Measurements from ENCODE around the gene BRIP1.

The BRIP1 gene

GRCh38 chr17:61644800-61645774 is 218.2 kb downstream of the BRIP1 start:
- FAIRE-seq (peak; percentile 9), DNase-seq (ENCODE audit: insufficient read length, low spot score) (no peak)

DNA sequence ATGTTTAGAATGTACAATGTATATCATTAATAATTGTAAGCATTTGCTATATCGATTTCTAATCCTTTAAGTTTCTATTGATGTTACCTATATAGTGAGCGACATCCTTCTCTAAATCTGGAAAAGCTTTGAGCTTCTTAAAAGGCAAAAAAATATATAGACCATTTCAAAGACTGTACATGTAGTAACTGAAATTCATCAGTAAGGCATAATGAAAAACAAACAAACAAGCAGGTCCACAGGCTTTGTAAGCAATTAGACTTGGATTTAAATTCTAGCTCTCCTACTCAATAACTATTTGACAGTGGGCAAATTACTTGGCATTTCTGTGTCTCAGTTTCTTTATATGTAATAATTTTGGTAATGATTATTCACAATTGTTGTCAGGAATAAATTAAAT is 220.6 kb downstream of the BRIP1 start:
- FAIRE-seq (no peak), DNase-seq (ENCODE audit: insufficient read length, low spot score) (no peak)

- FAIRE-seq (no peak), DNase-seq (ENCODE audit: insufficient read length, low spot score) (no peak)
Observed at GRCh38 chr17:61641715-61642114, 221.6 kb downstream of the BRIP1 start.

GRCh38 chr17:61641084-61641483 is 222.2 kb downstream of the BRIP1 start:
- FAIRE-seq = no peak
- no peak for DNase-seq (ENCODE audit: insufficient read length, low spot score)

DNA sequence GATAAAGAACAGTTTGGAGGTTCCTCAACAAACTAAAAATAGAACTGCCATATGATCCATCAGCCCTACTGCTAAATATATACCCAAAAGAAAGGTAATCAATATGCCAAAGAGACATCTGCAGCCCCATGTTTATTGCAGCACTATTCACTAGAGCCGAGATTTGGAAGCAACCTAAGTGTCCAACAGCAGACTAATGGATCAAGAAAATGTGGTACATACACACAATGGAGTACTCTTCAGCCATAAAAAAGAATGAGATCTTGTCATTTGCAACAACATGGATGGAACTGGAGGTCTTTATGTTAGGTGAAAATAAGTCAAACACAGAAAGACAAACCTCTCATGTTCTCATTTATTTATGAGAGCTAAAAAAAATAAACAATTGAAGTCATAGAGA is 223.5 kb downstream of the BRIP1 start:
- DNase-seq (ENCODE audit: insufficient read length, low spot score) (no peak), FAIRE-seq (no peak)

- DNase-seq (ENCODE audit: insufficient read length, low spot score) (no peak), FAIRE-seq (no peak)
Observed at GRCh38 chr17:61638087-61638486, 225.2 kb downstream of the BRIP1 start.

DNA sequence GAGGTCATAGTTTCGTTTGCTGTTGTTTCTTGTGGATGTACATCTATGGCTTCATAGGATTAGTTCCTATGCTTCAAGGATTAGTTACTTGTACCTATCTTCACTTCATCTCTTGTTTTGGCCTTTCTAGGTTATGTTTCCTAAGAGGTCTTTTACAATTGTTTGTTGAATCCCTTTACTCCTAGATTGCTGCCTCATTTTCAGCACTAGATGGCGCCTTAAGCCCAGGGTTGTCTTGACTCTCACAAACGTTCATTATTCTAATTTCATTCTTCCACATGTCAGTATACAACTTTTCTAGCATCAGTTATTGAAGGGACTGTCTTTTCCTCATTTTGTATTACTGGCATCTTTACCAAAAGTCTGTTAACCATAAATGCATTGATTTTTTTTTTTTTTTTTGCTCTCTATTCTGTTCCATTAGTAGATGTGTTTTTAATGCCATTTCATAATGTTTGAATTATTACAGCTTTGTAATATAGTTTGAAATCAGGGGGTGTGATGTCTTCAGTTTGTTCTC is 227.4 kb downstream of the BRIP1 start:
- peak; percentile 79 for FAIRE-seq
- peak; percentile 38 for DNase-seq (ENCODE audit: insufficient read length, low spot score)

- DNase-seq (ENCODE audit: insufficient read length, low spot score) = no peak
- no peak for FAIRE-seq
Observed at GRCh38 chr17:61634942-61635538, 228.3 kb downstream of the BRIP1 start.

DNA sequence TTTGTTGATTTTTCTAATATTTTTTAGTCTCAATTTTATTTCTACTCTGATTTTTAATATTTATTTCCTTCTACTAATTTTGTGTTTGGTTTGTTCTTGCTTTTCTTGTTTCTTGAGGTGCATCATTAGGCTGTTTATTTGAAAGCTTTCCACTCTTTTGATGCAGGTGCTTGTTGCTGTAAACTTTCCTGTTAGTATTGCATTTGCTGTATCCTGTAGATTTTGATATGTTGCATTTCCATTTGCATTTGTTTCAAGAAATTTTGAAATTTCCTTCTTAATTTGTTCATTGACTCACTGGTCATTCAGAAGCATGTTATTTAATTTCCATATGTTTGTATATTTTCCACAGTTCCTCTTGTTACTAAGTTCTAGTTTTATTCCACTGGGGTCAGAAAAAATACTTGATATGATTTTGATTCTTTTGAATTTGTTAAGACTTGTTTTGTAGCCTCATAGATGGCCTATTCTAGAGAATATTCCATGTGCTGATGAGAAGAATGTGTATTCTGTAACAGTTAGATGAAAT is 229.3 kb downstream of the BRIP1 start:
- FAIRE-seq (no peak), DNase-seq (ENCODE audit: insufficient read length, low spot score) (no peak)

DNA sequence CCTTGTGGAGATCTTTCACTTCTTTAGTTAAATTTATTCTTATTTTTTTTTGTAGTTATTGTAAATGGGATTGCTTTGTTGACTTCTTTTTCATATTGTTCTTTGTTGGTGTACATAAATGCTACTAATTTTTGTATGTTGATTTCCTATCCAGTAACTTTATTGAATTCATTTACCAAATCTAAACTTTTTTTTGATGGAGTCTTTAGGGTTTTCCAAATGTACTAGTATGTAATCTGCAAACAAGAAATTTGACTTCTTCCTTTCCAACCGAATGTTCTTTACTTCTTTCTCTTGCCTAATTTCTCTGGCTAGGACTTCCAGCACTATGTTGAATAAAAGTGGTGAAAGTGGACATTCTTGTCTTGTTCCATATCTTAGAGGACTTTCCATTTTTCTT is 230.5 kb downstream of the BRIP1 start:
- no peak for FAIRE-seq
- DNase-seq (ENCODE audit: insufficient read length, low spot score) = no peak

- no peak for DNase-seq (ENCODE audit: insufficient read length, low spot score)
- FAIRE-seq = no peak
Observed at GRCh38 chr17:61631800-61632199, 231.5 kb downstream of the BRIP1 start.
